Thyroid gland (tissue), 4 donors: Measurements from ENCODE around the gene THYN1.

Experiments
- CTCF ChIP-seq, 6 experiments: fragments of 200-600 bp in 3 of 6; fragments of 450-650 bp in 3 of 6; sonication (generic) in 3 of 6; IDR thresholded peaks; one replicate each; pipeline ENCODE4 v1.5.1; 2016 to 2019; ENCODE audit warnings: antibody characterized with exemption in 6 of 6, mild to moderate bottlenecking in 2 of 6, inconsistent platforms in 1 of 6, moderate library complexity in 1 of 6
- POLR2A ChIP-seq, 2 donors: fragments of 450-650 bp; IDR thresholded peaks; one replicate each; pipeline ENCODE4 v1.6.1; 2017; ENCODE audit warnings: antibody characterized with exemption in 2 of 2, mild to moderate bottlenecking in 2 of 2, moderate library complexity in 1 of 2

- TF ChIP-seq CTCF (IDR thresholded peaks at IDR 0.05) = no peak
- TF ChIP-seq POLR2A (IDR thresholded peaks at IDR 0.05) = no peak
Measured at GRCh38 chr11:134205729-134206128, 47.4 kb downstream of the THYN1 start.
